Astrocyte of the spinal cord (primary cell): ENCODE data around the gene BLNK.
"Not testable (repeated sequence)": the region's sequence is repeated elsewhere in the genome, so short reads cannot be mapped to it uniquely, and the experiment has no call there.

Source experiments
- DNase-seq: peaks from one replicate; pipeline ENCODE4 v3.0.0; 2011; ENCODE audit warnings: low read depth, low spot score
- H3K4me3 ChIP-seq: 2 replicates; pipeline ENCODE4 v1.5.1; 2011; ENCODE audit warnings: low read depth, mild to moderate bottlenecking, low read length, moderate library complexity
- CTCF ChIP-seq: IDR thresholded peaks from 2 replicates; pipeline ENCODE4 v1.5.1; 2012; ENCODE audit warnings: low read depth, mild to moderate bottlenecking, low read length, inconsistent platforms
- in situ Hi-C: cut with HindIII; loops from 2 replicates; pipeline ENCODE4 v1.10.0; 2017; ENCODE audit warnings: low sequenced_read_pairs

The BLNK gene

GRCh38 chr10:96208946-96209345 is 62.4 kb downstream of the BLNK start:
- no peak for DNase-seq
- no peak overlapping the region for H3K4me3 ChIP-seq
- no peak for TF ChIP-seq CTCF
- in situ Hi-C loops: no loop called here

GRCh38 chr10:96208271-96208670 is 63.1 kb downstream of the BLNK start:
- no peak overlapping the region for H3K4me3 ChIP-seq
- no peak for DNase-seq
- TF ChIP-seq CTCF: no peak
- in situ Hi-C loops: no loop called here

- H3K4me3 ChIP-seq: no peak overlapping the region
- TF ChIP-seq CTCF: no peak
- in situ Hi-C loops: no loop called here
- DNase-seq: no peak
Measured at GRCh38 chr10:96205580-96205979, 65.8 kb downstream of the BLNK start.

GRCh38 chr10:96201525-96201924 is 69.8 kb downstream of the BLNK start:
- no peak for TF ChIP-seq CTCF
- no peak for DNase-seq
- in situ Hi-C loops: no loop called here

GRCh38 chr10:96189505-96189904 is 81.9 kb downstream of the BLNK start:
- DNase-seq, H3K4me3 ChIP-seq, in situ Hi-C loops: not testable (repeated sequence)

More at GRCh38 chr10:96201525-96201924, 69.8 kb downstream of the BLNK start:
- no peak overlapping the region for H3K4me3 ChIP-seq

- TF ChIP-seq CTCF: no peak
- no peak overlapping the region for H3K4me3 ChIP-seq
- DNase-seq: peak; percentile 25
- in situ Hi-C loops: no loop called here
Measured at GRCh38 chr10:96188916-96189315, 82.5 kb downstream of the BLNK start.

GRCh38 chr10:96188421-96188820 is 82.9 kb downstream of the BLNK start:
- TF ChIP-seq CTCF: no peak
- DNase-seq: no peak
- in situ Hi-C loops: no loop called here
- H3K4me3 ChIP-seq: no peak overlapping the region
